ENCODE measurements around the gene COL6A5.
"Not testable (repeated sequence)": the region's sequence is repeated elsewhere in the genome, so short reads cannot be mapped to it uniquely, and the experiment has no call there.

The COL6A5 gene

GRCh38 chr3:130428871-130429712 lies 83.6 kb downstream of the COL6A5 start:
- ChIA-PET POLR2A (ENCODE audit: low non-redundant PET) (no interaction called here), CTCF (no interaction called here)
- DNase-seq (ENCODE audit: low spot score), result no peak
- H3K27ac ChIP-seq, result no peak overlapping the region
- no peak for TF ChIP-seq CTCF (conservative IDR thresholded peaks at IDR 0.05; ENCODE audit: low read depth)

- TF ChIP-seq CTCF (conservative IDR thresholded peaks at IDR 0.05; ENCODE audit: low read depth), result no peak
- CTCF ChIA-PET, result no interaction called here
- no peak overlapping the region for H3K27ac ChIP-seq
- no peak for DNase-seq (ENCODE audit: low spot score)
- POLR2A ChIA-PET (ENCODE audit: low non-redundant PET), result no interaction called here
Observed at GRCh38 chr3:130429713-130430023, 84.2 kb downstream of the COL6A5 start.

GRCh38 chr3:130430266-130430665 lies 84.8 kb downstream of the COL6A5 start:
- TF ChIP-seq CTCF (conservative IDR thresholded peaks at IDR 0.05; ENCODE audit: low read depth), result no peak
- H3K27ac ChIP-seq, result no peak overlapping the region
- POLR2A ChIA-PET (ENCODE audit: low non-redundant PET), result no interaction called here
- CTCF ChIA-PET, result interaction anchor here (0.7 kb wide), 1 partner anchor 13 kb away, joined by 4 read pairs; no protein-coding TSS in a partner anchor
- no peak for DNase-seq (ENCODE audit: low spot score)

GRCh38 chr3:130432086-130432485 lies 86.6 kb downstream of the COL6A5 start:
- POLR2A ChIA-PET (ENCODE audit: low non-redundant PET); H3K27ac ChIP-seq; DNase-seq (ENCODE audit: low spot score): not testable (repeated sequence)
- CTCF ChIA-PET, result interaction anchor here (0.6 kb wide), 1 partner anchor 86 kb away, joined by 4 read pairs; no protein-coding TSS in a partner anchor

- no peak for TF ChIP-seq CTCF (conservative IDR thresholded peaks at IDR 0.05; ENCODE audit: low read depth)
- no peak for DNase-seq (ENCODE audit: low spot score)
- ChIA-PET CTCF (no interaction called here), POLR2A (ENCODE audit: low non-redundant PET) (no interaction called here)
- no peak overlapping the region for H3K27ac ChIP-seq
Observed at GRCh38 chr3:130433306-130433705, 87.8 kb downstream of the COL6A5 start.

GRCh38 chr3:130442284-130442683 lies 96.8 kb downstream of the COL6A5 start:
- DNase-seq (ENCODE audit: low spot score), result no peak
- ChIA-PET CTCF (no interaction called here), POLR2A (ENCODE audit: low non-redundant PET) (no interaction called here)
- no peak overlapping the region for H3K27ac ChIP-seq
- no peak for TF ChIP-seq CTCF (conservative IDR thresholded peaks at IDR 0.05; ENCODE audit: low read depth)

GRCh38 chr3:130446840-130447239 lies 101.4 kb downstream of the COL6A5 start:
- CTCF ChIA-PET; H3K27ac ChIP-seq; POLR2A ChIA-PET (ENCODE audit: low non-redundant PET); DNase-seq (ENCODE audit: low spot score): not testable (repeated sequence)

GRCh38 chr3:130448155-130448554 lies 102.7 kb downstream of the COL6A5 start:
- H3K27ac ChIP-seq; CTCF ChIA-PET; POLR2A ChIA-PET (ENCODE audit: low non-redundant PET); DNase-seq (ENCODE audit: low spot score): not testable (repeated sequence)

Data from RWPE1 (cell line).